Brain microvascular endothelial cell (primary cell): ENCODE results near the gene RSPH1.

ENCODE experiments used
- DNase-seq: peaks from one replicate; pipeline ENCODE4 v3.0.0-alpha.2; 2020
- H3K27ac ChIP-seq: fragments of 250-450 bp; sonication (Bioruptor Pico); 2 replicates; pipeline ENCODE4 v1.5.1; 2020; ENCODE audit warnings: mild to moderate bottlenecking, moderate library complexity
- H3K27me3 ChIP-seq: fragments of 250-450 bp; sonication (Bioruptor Pico); replicated peaks from 2 replicates; pipeline ENCODE4 v1.5.1; 2020; ENCODE audit warnings: mild to moderate bottlenecking
- H3K36me3 ChIP-seq: fragments of 250-450 bp; sonication (Bioruptor Pico); replicated peaks from 2 replicates; pipeline ENCODE4 v1.5.1; 2020; ENCODE audit warnings: mild to moderate bottlenecking
- H3K4me3 ChIP-seq: 2 replicates; pipeline ENCODE4 v1.5.1; 2011; ENCODE audit warnings: low read depth, mild to moderate bottlenecking, control low read depth, low read length, moderate library complexity
- in situ Hi-C: cut with HindIII; loops from 2 replicates; pipeline ENCODE4 v1.10.0; 2017; ENCODE audit warnings: low sequenced_read_pairs, low pct_ligation_motif_present
- TF ChIP-seq, protein P1 (sequence below): IDR thresholded peaks from 2 replicates; pipeline ENCODE4 v1.5.1; 2011; ENCODE audit warnings: low read depth, mild to moderate bottlenecking, moderate library complexity, low read length, control low read depth, inconsistent platforms; ENCODE audit errors: missing control alignments

RSPH1 gene

DNA sequence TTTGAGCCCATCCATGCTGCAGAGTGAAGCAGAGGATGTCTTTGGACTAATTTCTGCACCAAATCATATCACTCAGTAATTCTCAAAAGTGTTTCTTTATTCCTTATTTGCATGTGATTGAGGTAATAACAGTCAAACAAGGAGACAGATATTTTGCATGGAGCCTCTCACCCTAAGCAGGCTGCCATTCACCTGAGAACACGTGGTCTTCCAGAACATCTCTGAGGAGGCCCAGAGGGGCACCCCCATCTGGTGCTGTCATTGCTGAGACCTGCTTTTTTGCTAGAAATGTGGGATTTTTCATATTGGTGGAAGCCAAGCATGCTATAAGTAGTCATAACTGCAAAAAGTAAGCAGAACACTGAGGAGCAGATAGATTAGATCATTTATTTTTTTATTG is 25.4 kb upstream of the RSPH1 start:
- in situ Hi-C loops: no loop called here
- TF ChIP-seq, protein P1, sequence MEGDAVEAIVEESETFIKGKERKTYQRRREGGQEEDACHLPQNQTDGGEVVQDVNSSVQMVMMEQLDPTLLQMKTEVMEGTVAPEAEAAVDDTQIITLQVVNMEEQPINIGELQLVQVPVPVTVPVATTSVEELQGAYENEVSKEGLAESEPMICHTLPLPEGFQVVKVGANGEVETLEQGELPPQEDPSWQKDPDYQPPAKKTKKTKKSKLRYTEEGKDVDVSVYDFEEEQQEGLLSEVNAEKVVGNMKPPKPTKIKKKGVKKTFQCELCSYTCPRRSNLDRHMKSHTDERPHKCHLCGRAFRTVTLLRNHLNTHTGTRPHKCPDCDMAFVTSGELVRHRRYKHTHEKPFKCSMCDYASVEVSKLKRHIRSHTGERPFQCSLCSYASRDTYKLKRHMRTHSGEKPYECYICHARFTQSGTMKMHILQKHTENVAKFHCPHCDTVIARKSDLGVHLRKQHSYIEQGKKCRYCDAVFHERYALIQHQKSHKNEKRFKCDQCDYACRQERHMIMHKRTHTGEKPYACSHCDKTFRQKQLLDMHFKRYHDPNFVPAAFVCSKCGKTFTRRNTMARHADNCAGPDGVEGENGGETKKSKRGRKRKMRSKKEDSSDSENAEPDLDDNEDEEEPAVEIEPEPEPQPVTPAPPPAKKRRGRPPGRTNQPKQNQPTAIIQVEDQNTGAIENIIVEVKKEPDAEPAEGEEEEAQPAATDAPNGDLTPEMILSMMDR: no peak
- Histone ChIP-seq H3K27ac (no peak overlapping the region), H3K36me3 (no peaks in the 10 kb centered on the region), H3K27me3 (no peaks in the 10 kb centered on the region), H3K4me3 (no peak overlapping the region)
- DNase-seq: no peak

GRCh38 chr21:42520628-42521253 is 24.7 kb upstream of the RSPH1 start:
- DNase-seq: no peak
- H3K27me3 ChIP-seq: no peaks in the 10 kb centered on the region
- no peaks in the 10 kb centered on the region for H3K36me3 ChIP-seq
- no peak overlapping the region for H3K27ac ChIP-seq
- in situ Hi-C loops: no loop called here
- H3K4me3 ChIP-seq: no peak overlapping the region
- TF ChIP-seq, protein P1: peak; percentile 59

- Histone ChIP-seq H3K27me3 (no peaks in the 10 kb centered on the region), H3K27ac (no peak overlapping the region), H3K4me3 (no peak overlapping the region), H3K36me3 (no peaks in the 10 kb centered on the region)
- in situ Hi-C loops: no loop called here
- TF ChIP-seq, protein P1: no peak
- no peak for DNase-seq
These were observed 22.6 kb upstream of the RSPH1 start for GRCh38 chr21:42518626-42519025.

- in situ Hi-C loops: no loop called here
- no peaks in the 10 kb centered on the region for H3K27me3 ChIP-seq
- DNase-seq: peak; percentile 89
- peak overlapping the region; percentile 9 for H3K27ac ChIP-seq
- TF ChIP-seq, protein P1: no peak
- no peaks in the 10 kb centered on the region for H3K36me3 ChIP-seq
- H3K4me3 ChIP-seq: no peak overlapping the region
These were observed 22.2 kb upstream of the RSPH1 start for GRCh38 chr21:42518215-42518614.

DNA sequence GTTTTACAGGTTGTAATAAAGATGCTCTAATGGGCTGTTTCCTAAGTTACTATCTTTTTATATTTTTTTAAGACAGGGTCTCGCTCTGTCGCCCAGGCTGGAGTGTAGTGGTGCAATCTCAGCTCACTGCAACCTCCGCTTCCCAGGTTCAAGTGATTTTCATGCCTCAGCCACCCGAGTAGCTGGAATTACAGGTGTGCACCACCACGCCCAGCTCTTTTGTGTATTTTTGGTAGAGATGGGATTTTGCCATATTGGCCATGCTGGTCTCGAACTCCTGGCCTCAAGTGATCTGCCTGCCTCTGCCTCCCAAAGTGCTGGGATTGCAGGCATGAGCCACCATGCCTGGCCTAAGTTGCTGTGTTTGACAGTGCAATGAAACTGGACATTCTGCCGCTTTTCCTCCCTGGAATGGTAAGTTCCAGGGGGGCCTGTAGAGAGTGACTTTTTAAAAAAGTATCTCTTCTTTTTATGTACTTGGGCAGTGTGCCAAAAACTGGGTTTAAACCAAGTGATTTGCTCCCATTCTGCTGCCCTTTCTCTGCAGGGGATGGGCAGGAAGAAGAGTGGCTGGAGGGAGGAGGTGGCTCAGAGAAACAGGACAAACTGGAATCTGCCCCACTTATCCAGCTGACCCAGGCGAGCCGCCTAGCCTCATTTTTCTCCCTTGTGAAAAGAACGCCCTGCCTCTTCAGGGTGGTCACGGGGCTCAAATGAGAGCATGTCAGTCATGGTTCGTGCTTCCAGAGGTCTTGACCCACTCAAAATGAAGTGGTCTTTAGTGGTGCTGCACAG is 19.9 kb upstream of the RSPH1 start:
- Histone ChIP-seq H3K27ac (no peak overlapping the region), H3K27me3 (no peaks in the 10 kb centered on the region), H3K4me3 (no peak overlapping the region), H3K36me3 (no peaks in the 10 kb centered on the region)
- DNase-seq: no peak
- in situ Hi-C loops: no loop called here
- TF ChIP-seq, protein P1: no peak
